TTC549 (cell line): Measurements from ENCODE around the gene CNPY4.
A peak's percentile ranks its signal among the peaks of the same experiment; 100 is the strongest.

ENCODE experiments used
- FAIRE-seq: peaks from 2 replicates; lab custom pipeline; 2012; peaks lifted over from hg19 to GRCh38; lab: Jason Lieb, UNC

Gene CNPY4

GRCh38 chr7:100119072-100119969 is at the start of gene CNPY4, which contains the start of gene TAF6:
Gene CNPY4 (plus strand): TSS chr7:100119634. CDS start chr7:100119745, 111 bp downstream.
Gene TAF6 (minus strand): TSS chr7:100119358. CDS start chr7:100114209, 5,149 bp downstream.
- no peak for FAIRE-seq

GRCh38 chr7:100069991-100070390 is 49.4 kb upstream of the CNPY4 start:
- no peak for FAIRE-seq

GRCh38 chr7:100071018-100071723 is 48.3 kb upstream of the CNPY4 start:
- no peak for FAIRE-seq

- no peak for FAIRE-seq
Measured at GRCh38 chr7:100072462-100072861, 47.0 kb upstream of the CNPY4 start.

- FAIRE-seq = no peak
Measured at GRCh38 chr7:100074841-100075240, 44.6 kb upstream of the CNPY4 start.

- FAIRE-seq = no peak
Measured at GRCh38 chr7:100075418-100075817, 44.0 kb upstream of the CNPY4 start.

GRCh38 chr7:100077205-100077604 is 42.2 kb upstream of the CNPY4 start:
- no peak for FAIRE-seq

- FAIRE-seq = no peak
Measured at GRCh38 chr7:100079024-100079560, 40.3 kb upstream of the CNPY4 start.

GRCh38 chr7:100080907-100081534 is 38.4 kb upstream of the CNPY4 start:
- no peak for FAIRE-seq

GRCh38 chr7:100081535-100082102 is 37.8 kb upstream of the CNPY4 start, which contains the start of gene ZNF3:
Gene ZNF3 (minus strand): TSS chr7:100081723. CDS start chr7:100077357, 4,366 bp downstream.
- peak; percentile 82 for FAIRE-seq

GRCh38 chr7:100082978-100083377 is 36.5 kb upstream of the CNPY4 start:
- no peak for FAIRE-seq

- no peak for FAIRE-seq
Measured at GRCh38 chr7:100085515-100085914, 33.9 kb upstream of the CNPY4 start.

- peak; percentile 90 for FAIRE-seq
Measured at GRCh38 chr7:100087055-100087750, 32.2 kb upstream of the CNPY4 start.

GRCh38 chr7:100088095-100088620 is 31.3 kb upstream of the CNPY4 start:
- FAIRE-seq = no peak

- FAIRE-seq = no peak
Measured at GRCh38 chr7:100088621-100089457, 30.6 kb upstream of the CNPY4 start, which contains the start of gene COPS6. Gene COPS6 (plus strand): TSS chr7:100088969. CDS start chr7:100088991, 22 bp downstream.

GRCh38 chr7:100089458-100090196 is 29.8 kb upstream of the CNPY4 start:
- no peak for FAIRE-seq

GRCh38 chr7:100090527-100091410 is 28.7 kb upstream of the CNPY4 start:
- no peak for FAIRE-seq
